Measurements from ENCODE around the gene SLC25A48.

SLC25A48 gene

DNA sequence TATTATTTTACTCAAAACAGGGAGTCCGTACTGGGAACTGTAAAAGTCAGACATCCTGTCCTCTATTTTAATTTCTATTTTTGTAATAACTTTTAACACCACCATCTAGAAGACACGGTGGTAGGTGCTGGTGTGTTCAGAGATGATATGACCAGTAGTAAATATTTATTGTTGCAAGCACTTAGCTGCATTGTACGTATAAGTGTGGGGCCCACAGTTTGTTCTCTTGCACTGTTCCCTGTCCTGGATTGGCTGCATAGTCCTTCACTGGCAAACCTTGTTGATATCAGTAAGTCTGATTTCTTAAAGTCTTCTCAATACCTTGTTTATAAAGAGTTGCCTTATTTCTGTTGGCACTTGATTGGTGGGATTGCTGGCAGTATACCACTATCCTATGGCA, 85.7 kb downstream of the SLC25A48 start:
- no peak for DNase-seq (ENCODE audit: low spot score)

DNA sequence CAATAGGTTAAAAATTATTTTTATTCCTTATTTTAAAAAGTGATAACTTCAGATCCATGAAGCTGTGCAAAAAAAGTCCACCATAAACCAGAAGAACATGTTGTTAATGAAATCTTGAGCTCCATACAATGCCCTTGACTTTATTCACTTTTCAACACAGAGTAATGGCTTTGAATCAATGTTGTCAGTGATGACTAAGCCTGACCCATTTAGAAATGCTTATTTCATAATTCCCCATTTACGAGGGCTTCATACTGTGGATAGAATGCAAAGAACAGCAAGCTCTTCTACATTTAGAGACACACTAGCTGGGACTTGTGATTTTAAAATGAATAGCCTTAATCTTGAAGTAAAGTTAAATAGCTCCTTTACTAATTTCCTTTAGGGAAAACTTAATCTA, 86.9 kb downstream of the SLC25A48 start:
- DNase-seq (ENCODE audit: low spot score): no peak

GRCh38 chr5:135930029-135930948, 95.8 kb downstream of the SLC25A48 start:
- DNase-seq (ENCODE audit: low spot score): peak; percentile 53

DNA sequence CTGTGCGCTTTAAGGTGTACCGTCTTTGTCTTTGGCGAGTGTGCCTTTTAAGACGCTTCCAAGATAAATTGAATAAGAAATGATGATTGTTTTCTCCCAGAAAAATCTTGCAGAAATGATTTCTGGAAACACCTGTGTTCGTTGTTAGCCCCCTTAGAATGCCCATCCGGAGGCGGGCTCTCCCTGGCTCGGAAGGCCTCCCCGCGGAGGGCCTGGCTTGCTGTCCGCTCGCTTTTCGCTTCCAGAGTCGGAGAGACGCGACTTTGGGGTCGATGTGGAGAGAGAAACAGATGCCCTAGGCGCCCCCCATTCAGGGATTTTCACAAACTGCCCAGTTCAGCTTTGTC, 96.5 kb downstream of the SLC25A48 start:
- no peak for DNase-seq (ENCODE audit: low spot score)

GRCh38 chr5:135934939-135935338, 100.5 kb downstream of the SLC25A48 start:
- DNase-seq (ENCODE audit: low spot score): peak; percentile 33

GRCh38 chr5:135937245-135937911, 102.9 kb downstream of the SLC25A48 start:
- no peak for DNase-seq (ENCODE audit: low spot score)

Data from kidney tubule cell (primary cell).